ENCODE results near the gene C6orf58.

Gene C6orf58

DNA sequence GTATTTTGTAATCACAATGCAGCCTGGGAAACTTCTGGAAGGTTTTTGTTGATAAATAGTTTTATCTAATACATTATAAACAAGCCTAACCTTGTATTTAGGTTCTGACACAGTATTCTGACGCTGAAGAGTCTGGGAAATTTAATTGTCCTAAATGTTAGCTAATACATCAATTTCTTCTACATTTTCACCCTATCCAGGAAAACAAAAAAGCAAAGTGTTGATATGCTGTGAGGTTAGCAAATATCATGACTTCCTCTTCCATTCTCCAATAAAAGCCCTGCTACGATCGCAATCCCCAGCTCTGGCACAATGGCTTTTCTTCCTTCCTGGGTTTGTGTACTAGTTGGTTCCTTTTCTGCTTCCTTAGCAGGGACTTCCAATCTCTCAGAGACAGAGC lies at the start of gene C6orf58:
C6orf58 (plus strand) TSS at position 301 of the 400 bp plus-strand sequence; CDS start at position 313, 12 bp downstream.
- no peak for DNase-seq

DNA sequence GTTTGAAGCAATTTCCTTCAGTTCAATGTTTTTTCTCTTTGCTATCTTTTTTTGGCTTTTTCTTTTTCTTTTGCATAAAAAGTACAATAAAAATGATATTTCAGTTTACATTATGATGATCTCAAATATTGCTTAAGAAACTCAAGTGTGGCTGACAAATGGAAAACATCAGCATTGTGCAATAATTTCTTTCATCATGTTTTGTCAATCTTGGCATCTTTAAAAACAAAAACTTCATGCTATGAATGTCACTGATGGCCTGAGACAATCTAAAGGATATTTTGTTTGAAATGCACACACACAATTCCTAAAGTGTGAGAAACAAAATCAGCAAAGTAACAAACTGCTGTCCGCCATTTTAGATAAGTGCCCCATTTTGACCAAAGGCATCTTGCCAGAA lies 44.0 kb upstream of the C6orf58 start:
- DNase-seq, result no peak

DNA sequence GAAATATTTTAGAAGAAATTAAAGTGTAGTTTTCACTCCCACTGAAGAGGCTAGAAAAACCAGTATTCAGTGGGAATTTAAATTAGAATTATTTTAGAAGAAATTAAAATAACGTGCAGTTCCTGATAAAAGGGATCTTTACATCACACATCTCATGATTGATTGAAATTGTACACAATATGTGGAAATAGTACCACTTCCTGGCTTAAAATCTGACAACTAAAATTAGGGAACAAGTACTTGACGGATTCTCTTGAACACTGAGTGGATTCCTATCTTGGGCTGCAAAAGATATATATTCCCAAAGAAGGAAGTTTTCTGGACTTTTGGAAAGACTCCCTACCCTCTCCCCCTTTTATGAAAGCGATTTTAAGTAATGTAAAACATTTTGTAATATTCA lies 43.2 kb upstream of the C6orf58 start:
- no peak for DNase-seq

DNA sequence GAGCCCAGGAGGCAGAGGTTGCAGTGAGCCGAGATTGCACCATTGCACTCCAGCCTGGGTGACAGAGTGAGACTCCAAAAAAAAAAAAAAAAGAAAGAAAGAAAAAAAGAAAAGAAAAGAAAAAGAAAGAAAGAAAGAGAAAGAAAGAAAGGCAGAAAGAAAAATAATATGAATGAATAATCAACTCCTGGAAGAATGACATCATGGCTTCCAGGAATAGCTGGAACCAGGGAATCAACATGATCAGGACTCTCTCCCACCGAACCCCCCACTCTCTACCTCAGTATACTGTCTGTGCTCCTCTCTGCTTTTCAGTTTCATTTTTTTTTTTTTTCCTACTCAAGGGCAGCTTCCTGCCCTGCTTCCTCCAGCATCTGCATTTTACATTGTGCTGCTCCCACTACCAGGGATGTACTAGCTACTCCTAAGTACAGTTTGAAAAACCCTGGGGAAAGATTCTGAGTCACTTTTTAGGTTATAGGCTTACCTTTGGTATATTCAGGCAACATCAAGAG lies 38.2 kb upstream of the C6orf58 start:
- no peak for DNase-seq

GRCh38 chr6:127539272-127539671 lies 37.7 kb upstream of the C6orf58 start:
- no peak for DNase-seq

GRCh38 chr6:127547215-127547614 lies 29.8 kb upstream of the C6orf58 start:
- DNase-seq, result no peak

DNA sequence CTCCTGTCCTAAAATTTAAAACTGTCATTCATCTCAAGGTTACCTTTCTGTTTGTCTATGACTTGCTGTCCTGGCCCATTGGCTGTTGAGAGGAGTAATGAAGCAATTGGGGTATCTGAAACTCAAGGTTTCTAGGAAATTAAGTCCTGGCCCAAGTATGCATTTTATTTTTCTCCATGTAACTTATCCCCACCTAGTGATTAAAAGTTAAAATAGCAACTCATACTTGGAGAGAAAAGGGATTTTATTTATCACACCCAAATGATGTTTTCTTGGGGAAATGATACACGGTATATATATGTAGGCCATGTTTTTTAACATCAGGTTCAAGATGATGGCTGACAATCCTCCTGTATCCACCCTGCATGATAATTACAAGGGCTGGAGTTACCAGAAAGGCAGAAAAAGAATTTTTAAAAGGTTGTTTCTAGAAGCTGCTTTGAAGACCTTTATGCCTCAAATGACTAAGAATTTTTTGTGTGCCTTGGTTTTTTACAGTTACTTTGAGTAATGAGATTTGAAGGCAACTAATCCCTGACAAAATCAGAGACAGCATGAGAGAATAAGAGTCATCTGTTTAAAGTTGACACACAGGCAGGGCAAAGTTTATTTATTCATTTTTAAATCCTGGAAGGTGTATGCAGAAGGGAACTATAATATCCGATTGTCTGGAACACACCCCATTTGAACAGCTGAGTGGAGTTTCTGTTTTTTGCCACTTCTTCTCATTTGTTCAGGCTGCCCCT lies 28.9 kb upstream of the C6orf58 start:
- no peak for DNase-seq

GRCh38 chr6:127550403-127550802 lies 26.6 kb upstream of the C6orf58 start:
- DNase-seq, result no peak

- DNase-seq, result no peak
Observed at GRCh38 chr6:127554435-127555006, 22.5 kb upstream of the C6orf58 start.

GRCh38 chr6:127561660-127562059 lies 15.3 kb upstream of the C6orf58 start:
- no peak for DNase-seq

GRCh38 chr6:127564761-127565160 lies 12.2 kb upstream of the C6orf58 start:
- no peak for DNase-seq

- no peak for DNase-seq
Observed at GRCh38 chr6:127566119-127566518, 10.9 kb upstream of the C6orf58 start.

- no peak for DNase-seq
Observed at GRCh38 chr6:127566651-127567050, 10.3 kb upstream of the C6orf58 start.

GRCh38 chr6:127567476-127567875 lies 9.5 kb upstream of the C6orf58 start:
- no peak for DNase-seq

GRCh38 chr6:127570739-127571389 lies 6.1 kb upstream of the C6orf58 start:
- no peak for DNase-seq

GRCh38 chr6:127578900-127579299 lies 1.9 kb downstream of the C6orf58 start:
- DNase-seq, result no peak

DNA sequence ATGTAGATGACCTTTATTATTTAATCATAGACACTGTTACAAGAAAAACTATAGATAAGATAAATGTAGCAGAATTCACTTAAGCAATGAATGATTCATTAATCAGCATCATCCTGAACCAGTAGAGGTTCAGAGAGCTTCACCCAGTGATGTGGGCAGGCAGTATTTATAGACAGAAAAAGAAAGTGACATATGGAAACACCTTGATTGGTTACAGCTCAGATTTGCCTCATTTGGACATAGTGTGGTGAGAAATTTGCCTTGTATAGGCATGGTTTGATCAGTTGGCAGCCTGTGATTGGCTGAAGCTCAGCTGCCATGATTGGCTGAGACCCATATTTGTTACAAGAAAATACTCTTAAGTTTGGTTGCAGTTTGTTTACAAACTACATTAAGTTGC lies 4.6 kb downstream of the C6orf58 start:
- DNase-seq, result no peak

DNA sequence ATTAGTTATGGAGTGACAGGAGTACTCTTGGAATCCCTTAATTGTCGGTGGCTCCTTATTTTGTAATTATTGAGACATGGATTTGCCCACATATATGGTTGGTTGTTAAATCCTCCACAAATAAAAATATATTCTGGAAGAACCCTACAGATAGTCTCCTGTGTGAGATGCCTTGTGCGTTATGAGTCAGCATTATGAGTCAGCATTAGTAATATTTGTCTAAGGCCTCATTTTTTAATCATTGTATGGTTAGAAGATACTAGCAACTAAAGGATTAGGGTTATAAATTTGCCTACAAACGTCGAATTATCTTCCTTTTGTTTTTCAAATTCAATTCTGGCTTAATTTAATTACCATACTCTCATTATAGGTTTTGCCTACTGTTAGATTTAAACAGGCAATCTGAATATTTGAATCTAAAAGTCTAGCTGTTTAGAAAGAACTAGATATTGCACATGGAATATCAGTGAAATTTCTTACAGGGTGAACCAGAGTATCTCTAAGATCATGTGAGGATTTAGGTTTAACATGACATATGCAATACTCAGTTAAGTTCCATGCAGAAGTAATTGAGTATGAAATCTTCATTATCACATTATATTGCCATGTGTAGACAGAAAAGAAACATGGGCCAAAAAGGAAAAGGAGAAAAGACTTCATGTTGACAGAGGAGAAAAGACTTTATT lies 5.9 kb downstream of the C6orf58 start:
- no peak for DNase-seq

- DNase-seq, result no peak
Observed at GRCh38 chr6:127585123-127585522, 8.1 kb downstream of the C6orf58 start.

GRCh38 chr6:127586372-127586771 lies 9.4 kb downstream of the C6orf58 start:
- no peak for DNase-seq

- DNase-seq, result no peak
Observed at GRCh38 chr6:127587875-127588274, 10.9 kb downstream of the C6orf58 start.

DNA sequence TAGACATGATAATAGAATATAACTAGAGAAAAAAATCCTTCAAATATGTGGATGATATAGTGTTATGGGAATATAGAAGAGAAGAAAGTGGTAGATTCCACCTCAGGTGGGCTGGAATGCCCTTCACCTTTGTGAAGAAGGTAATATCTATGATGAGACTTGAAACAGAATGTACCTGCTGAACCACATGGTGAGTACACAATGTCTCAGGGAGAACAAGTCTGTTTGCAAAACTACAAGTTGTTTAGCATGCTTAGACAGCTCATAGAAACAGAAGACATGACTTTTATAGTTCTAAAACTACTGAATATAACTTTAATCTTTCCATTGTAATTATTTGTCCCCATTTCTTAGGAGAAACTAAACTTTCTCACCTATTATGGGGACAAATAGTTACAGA lies 12.2 kb downstream of the C6orf58 start:
- DNase-seq, result no peak

DNA sequence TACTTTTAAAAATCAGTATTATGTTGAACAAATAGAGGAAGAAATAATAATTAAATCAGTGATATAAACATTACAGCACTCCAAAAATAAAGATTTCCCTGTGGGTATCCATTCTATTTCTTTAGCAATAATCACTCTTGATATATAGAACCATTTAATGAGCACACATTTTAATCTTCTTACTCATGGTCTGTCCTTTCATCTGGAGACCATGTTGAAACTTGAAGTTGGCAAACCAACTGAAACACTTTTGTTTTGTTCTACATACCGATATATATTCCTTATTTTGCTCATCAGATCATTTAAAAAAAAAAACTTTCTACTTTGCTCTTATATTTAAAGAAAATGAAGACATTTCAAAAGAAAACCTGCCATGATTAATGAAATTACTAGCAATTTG lies 13.4 kb downstream of the C6orf58 start:
- no peak for DNase-seq

Measured in right hindlimb (tissue), 1 donor.